Thyroid gland (tissue), 4 donors: ENCODE data around the gene ACBD4.

Experiments used
- CTCF ChIP-seq, 6 experiments: fragments of 200-600 bp in 3 of 6; fragments of 450-650 bp in 3 of 6; sonication (generic) in 3 of 6; IDR thresholded peaks; one replicate each; pipeline ENCODE4 v1.5.1; 2016 to 2019; ENCODE audit warnings: antibody characterized with exemption in 6 of 6, mild to moderate bottlenecking in 2 of 6, inconsistent platforms in 1 of 6, moderate library complexity in 1 of 6
- POLR2A ChIP-seq, 2 donors: fragments of 450-650 bp; IDR thresholded peaks; one replicate each; pipeline ENCODE4 v1.6.1; 2017; ENCODE audit warnings: antibody characterized with exemption in 2 of 2, mild to moderate bottlenecking in 2 of 2, moderate library complexity in 1 of 2

- TF ChIP-seq POLR2A (IDR thresholded peaks at IDR 0.05) = no peak
- TF ChIP-seq CTCF (IDR thresholded peaks at IDR 0.05) = no peak
Measured at GRCh38 chr17:45184144-45184543, 48.7 kb downstream of the ACBD4 start.
